ENCODE measurements around the gene PPA1.

GRCh38 chr10:70188768-70189167 lies 44.5 kb downstream of the PPA1 start:
- TF ChIP-seq CTCF (IDR thresholded peaks at IDR 0.05) (no peak), POLR2AphosphoS5 (IDR thresholded peaks at IDR 0.05) (no peak)

All from stomach (tissue), 4 donors.